ENCODE data around the gene PRKX. TPM values are rescaled to one million over a fixed set of nuclear protein-coding genes. Genes with fewer than 3 reads are reported as not detected.
"Not testable (repeated sequence)": the region's sequence is repeated elsewhere in the genome, so short reads cannot be mapped to it uniquely, and the experiment has no call there.

The PRKX gene
- total and polyA plus RNA-seq, 8 donors: 11.6 to 23.6 (median 13.6) TPM

- no peak for TF ChIP-seq CTCF (IDR thresholded peaks at IDR 0.05)
- Histone ChIP-seq H3K4me3 (no peak overlapping the region), H3K36me3 (peaks cover 0 to 5% of the 10 kb centered on the region in 2 donors), H3K27me3 (no peaks in the 10 kb centered on the region), H3K4me1 (no peaks in the 10 kb centered on the region), H3K9me3 (no peaks in the 10 kb centered on the region), H3K27ac (no peak overlapping the region)
- no peak for DNase-seq
- ATAC-seq: no peak
- intact Hi-C loops (cut with DNase I): no loop called here
Measured at GRCh38 chrX:3666975-3667374, 46.5 kb downstream of the PRKX start.

- Histone ChIP-seq H3K27ac (no peak overlapping the region), H3K4me1 (no peaks in the 10 kb centered on the region), H3K9me3 (no peaks in the 10 kb centered on the region), H3K27me3 (no peaks in the 10 kb centered on the region), H3K36me3 (peaks cover 0 to 2% of the 10 kb centered on the region in 2 donors), H3K4me3 (no peak overlapping the region)
- ATAC-seq: no peak
- intact Hi-C loops (cut with DNase I): no loop called here
- TF ChIP-seq CTCF (IDR thresholded peaks at IDR 0.05): no peak
- no peak for DNase-seq
Measured at GRCh38 chrX:3664921-3665320, 48.5 kb downstream of the PRKX start.

GRCh38 chrX:3663576-3664250 lies 49.7 kb downstream of the PRKX start:
- H3K36me3 ChIP-seq; H3K9me3 ChIP-seq; H3K27me3 ChIP-seq; H3K4me3 ChIP-seq; intact Hi-C loops (cut with DNase I); H3K4me1 ChIP-seq; H3K27ac ChIP-seq: not testable (repeated sequence)
- ATAC-seq: peak; percentile 75
- peak in 1 of 4 donors; percentile 48 for DNase-seq

GRCh38 chrX:3659761-3660160 lies 53.7 kb downstream of the PRKX start:
- Histone ChIP-seq H3K4me1 (no peaks in the 10 kb centered on the region), H3K27ac (no peak overlapping the region), H3K36me3 (peaks cover 0 to under 1% of the 10 kb centered on the region in 2 donors), H3K9me3 (no peaks in the 10 kb centered on the region), H3K4me3 (no peak overlapping the region), H3K27me3 (no peaks in the 10 kb centered on the region)
- DNase-seq: no peak
- TF ChIP-seq CTCF (IDR thresholded peaks at IDR 0.05): no peak
- ATAC-seq: no peak
- intact Hi-C loops (cut with DNase I): no loop called here

- no peak overlapping the region for H3K4me3 ChIP-seq
- intact Hi-C loops (cut with DNase I): no loop called here
- ATAC-seq (no peak), DNase-seq (no peak)
- peaks cover 0 to 3% of the 10 kb centered on the region in 2 donors for H3K36me3 ChIP-seq
- no peaks in the 10 kb centered on the region for H3K4me1 ChIP-seq
- no peak overlapping the region for H3K27ac ChIP-seq
- H3K27me3 ChIP-seq: no peaks in the 10 kb centered on the region
- no peaks in the 10 kb centered on the region for H3K9me3 ChIP-seq
- no peak for TF ChIP-seq CTCF (IDR thresholded peaks at IDR 0.05)
Measured at GRCh38 chrX:3655181-3655580, 58.3 kb downstream of the PRKX start.

GRCh38 chrX:3653111-3653510 lies 60.3 kb downstream of the PRKX start:
- Histone ChIP-seq H3K4me1 (no peaks in the 10 kb centered on the region), H3K36me3 (peaks cover 0 to 3% of the 10 kb centered on the region in 2 donors), H3K27ac (no peak overlapping the region), H3K9me3 (no peaks in the 10 kb centered on the region), H3K27me3 (no peaks in the 10 kb centered on the region), H3K4me3 (no peak overlapping the region)
- DNase-seq: no peak
- intact Hi-C loops (cut with DNase I): loop anchor here in 1 of 2 donors (5.0 kb wide), 1 partner anchor 159 kb away; no protein-coding TSS in a partner anchor
- no peak for TF ChIP-seq CTCF (IDR thresholded peaks at IDR 0.05)
- ATAC-seq: no peak
